Superior temporal gyrus (tissue), 1 donor: ENCODE results near the gene WEE1.
"Not testable (repeated sequence)": the region's sequence is repeated elsewhere in the genome, so short reads cannot be mapped to it uniquely, and the experiment has no call there.

Experiments used
- DNase-seq: peaks from one replicate; pipeline ENCODE4 v3.0.0-alpha.2; 2016; ENCODE audit errors: extremely low spot score

The WEE1 gene

GRCh38 chr11:9622353-9622752, 48.9 kb downstream of the WEE1 start:
- DNase-seq, result not testable (repeated sequence)

- DNase-seq, result not testable (repeated sequence)
Observed at GRCh38 chr11:9623053-9623452, 49.6 kb downstream of the WEE1 start.

GRCh38 chr11:9624448-9624847, 51.0 kb downstream of the WEE1 start:
- DNase-seq, result no peak

GRCh38 chr11:9625162-9625561, 51.7 kb downstream of the WEE1 start:
- DNase-seq, result no peak

- DNase-seq, result no peak
Observed at GRCh38 chr11:9625728-9626127, 52.3 kb downstream of the WEE1 start.

GRCh38 chr11:9626496-9627394, 53.3 kb downstream of the WEE1 start:
- DNase-seq, result no peak

GRCh38 chr11:9629064-9629463, 55.6 kb downstream of the WEE1 start:
- no peak for DNase-seq

- no peak for DNase-seq
Observed at GRCh38 chr11:9633679-9634078, 60.2 kb downstream of the WEE1 start.

- DNase-seq, result no peak
Observed at GRCh38 chr11:9636691-9637090, 63.2 kb downstream of the WEE1 start.

GRCh38 chr11:9639099-9639498, 65.6 kb downstream of the WEE1 start:
- DNase-seq, result no peak
